Inferior parietal cortex (tissue), 1 donor: Measurements from ENCODE around the gene SP3.

ENCODE experiments used
- DNase-seq: peaks from one replicate; pipeline ENCODE4 v3.0.0-alpha.2; 2016; ENCODE audit errors: extremely low spot score

SP3 gene

DNA sequence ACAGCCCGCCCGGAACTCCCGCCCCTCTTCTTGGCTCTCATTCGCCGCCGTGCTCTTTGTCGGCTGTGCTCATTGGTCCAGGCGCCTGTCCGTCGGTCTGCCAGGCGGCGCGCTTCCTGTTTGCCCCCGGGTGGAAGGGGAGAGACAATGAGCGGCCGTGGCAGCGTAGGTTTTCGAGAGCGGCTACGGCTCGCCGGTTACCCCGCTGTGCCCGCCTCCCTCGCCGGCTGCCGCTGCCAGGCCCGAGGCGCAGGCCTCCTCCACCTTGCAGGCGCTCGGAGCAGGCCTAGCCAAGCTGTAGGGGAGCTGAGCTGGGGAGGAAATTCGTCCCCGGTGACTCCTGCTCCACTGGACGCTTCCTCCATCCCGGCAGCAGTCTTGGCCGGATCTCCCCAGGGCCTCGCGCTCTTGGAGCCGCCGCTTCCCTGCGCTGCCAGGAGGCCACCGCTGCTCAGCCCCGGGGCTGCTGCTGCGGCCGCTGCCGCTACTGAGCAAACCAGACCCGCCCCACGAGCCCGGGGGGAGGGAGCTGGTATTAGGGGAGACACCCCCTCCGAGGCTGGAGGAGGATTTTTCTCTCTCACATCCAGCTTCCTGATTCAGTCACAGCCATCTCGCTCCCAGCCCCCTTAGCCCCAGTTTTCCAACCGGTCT lies at the start of gene SP3:
Gene SP3 (minus strand): TSS at position 2 of the 654 bp plus-strand sequence. CDS start 202 bp downstream, outside the sequence.
- peak; percentile 95 for DNase-seq

DNA sequence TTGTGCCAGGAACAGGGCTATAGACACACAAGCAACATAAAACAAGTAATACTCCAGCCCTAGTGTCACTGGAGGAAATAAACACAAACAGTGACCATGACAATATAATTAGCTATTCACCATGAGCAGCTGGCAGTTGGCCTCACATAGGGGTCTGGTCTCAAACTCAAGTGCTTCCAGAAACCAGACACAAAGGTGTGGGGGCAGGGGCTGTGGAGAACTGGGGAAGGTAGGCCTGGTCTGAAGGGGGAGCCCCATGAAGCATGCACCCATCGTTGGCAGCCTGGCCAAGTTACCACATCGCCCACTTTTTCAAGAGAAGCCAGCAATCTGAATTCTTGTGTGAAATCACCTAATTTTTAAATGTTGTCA lies 49.5 kb upstream of the SP3 start:
- DNase-seq, result no peak

DNA sequence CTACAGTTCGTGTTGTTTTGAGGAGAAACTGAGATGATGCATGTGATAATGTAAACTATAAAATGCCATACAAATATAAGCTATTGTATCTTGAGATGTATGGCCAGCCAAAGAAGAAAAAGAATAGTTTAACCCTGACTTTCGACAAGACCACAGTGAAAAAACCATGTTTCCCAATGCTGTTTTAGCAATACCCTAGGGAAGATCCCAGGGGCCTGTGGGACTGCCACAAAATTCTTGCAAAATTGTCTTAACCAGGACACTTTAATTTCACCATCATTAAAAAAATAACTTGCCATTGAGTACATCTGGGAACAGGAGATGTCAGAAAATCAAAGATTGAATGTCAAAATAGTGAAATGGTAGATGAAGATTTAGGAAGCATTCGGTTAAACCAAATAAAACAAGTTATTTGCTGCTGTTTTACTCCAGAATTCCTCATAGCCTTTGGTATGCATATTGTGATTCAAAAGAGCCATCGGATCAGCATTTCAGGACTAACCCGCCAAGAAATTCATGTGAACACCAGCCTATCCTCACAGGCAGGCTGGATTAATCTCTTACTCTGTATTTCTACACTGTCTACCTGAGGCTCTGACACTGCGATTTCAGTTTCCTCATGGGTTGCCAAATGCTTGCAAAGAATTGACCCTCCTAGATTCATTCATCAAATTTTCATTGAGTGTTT lies 49.0 kb upstream of the SP3 start:
- no peak for DNase-seq

DNA sequence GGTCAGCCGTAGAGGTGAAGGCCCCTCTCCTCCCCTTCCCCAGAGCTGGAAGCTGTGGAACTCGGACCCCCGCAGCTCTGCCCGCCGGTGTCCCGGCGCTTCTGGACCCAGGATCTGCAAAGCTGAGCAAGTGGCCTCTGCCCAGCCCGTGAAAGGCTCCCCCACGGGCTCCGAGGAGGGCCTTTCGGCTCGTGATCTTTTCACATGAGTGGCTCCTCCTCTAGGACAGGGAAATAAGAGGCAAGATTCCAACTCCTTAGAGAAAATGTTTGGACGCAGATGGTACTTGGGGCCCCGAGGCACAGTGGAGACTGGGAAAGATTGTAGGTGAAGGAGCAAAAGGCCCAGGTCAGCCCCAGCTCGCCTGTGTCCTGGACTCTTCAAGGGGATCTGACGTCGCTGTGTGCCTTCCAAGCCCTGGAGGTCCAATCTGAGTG lies 48.2 kb upstream of the SP3 start:
- no peak for DNase-seq

DNA sequence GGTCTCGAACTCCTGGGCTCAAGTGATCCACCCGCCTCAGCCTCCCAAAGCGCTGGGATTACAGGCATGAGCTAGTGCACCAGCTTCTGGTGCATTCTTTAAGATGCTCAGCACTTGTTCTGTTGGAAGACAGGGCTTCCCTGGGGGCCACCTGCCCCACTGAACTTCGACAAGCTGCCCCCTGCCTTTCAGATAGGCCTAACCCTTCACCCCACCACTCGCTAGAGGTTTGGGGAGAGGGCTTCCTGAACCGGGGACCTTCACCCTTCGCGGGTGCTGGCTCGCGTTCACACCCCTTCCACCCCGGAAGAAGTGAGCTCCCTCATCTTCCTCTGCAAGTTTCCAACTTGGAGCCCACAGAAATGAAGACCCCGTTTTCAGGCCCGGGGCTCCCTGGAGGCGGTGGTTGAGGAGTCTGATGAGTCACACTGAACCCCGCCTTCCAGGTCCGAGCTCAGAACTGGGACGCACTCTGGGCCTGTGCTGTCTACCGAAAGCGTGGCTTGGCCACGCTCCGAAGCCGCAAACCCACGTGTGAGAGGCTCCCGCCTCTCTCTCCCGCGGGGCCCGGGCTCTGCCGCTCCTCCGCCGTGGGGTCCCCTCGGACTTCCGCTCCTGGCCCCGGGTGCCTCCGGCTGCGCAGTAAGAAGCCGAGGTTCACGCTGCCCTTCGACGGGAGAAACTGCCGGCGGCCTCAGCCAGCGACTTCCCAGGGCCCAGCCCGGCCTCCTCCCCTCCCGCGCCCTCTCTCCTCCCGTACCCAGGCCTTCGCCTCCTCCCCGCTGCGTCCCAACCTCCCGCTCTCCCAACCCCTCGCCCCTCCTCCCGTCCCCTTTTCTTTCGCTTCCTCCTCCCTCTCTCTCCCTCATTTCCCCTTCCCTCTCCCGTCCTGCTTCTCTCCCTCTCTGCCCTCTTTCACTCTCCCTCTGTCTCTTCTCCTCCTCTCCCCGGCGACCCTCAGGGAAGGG lies 47.5 kb upstream of the SP3 start:
- DNase-seq, result no peak

DNA sequence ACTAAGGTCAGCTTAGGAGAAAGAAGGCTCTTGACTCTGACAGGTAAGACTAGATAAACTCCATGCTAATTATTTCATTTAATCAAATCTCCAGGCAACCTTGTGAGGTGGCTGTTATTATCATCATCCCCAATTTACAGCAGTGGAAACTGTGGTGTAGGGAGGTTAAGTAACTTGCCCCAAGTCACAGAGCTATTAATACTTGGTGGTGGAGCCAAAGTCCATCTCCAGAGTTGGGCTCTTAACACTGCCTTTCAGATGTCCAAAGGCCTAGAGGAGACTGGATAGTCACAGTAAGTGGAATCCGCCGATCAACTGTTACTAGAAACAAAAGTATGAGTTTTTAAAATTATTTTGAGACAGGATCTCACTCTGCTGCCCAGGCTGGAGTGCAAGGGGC lies 46.6 kb upstream of the SP3 start:
- no peak for DNase-seq

DNA sequence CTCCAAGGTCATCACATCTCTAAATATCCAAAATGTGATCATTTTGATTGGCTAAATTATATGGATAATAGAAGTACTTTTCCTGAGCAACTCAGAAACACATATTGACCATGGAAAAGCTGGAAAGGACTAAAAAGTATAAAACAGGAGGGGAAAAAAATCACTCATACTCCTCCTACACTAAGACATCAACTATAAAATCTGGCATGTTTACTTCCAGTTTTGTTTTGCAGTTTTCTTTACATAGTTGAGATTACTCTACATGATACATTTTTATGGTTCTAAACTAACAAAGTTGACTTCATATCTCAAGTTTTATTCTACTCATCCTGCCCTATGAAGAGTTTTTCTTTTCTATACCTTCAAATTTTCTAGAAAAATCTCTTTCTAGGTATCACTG lies 46.0 kb upstream of the SP3 start:
- DNase-seq, result no peak

DNA sequence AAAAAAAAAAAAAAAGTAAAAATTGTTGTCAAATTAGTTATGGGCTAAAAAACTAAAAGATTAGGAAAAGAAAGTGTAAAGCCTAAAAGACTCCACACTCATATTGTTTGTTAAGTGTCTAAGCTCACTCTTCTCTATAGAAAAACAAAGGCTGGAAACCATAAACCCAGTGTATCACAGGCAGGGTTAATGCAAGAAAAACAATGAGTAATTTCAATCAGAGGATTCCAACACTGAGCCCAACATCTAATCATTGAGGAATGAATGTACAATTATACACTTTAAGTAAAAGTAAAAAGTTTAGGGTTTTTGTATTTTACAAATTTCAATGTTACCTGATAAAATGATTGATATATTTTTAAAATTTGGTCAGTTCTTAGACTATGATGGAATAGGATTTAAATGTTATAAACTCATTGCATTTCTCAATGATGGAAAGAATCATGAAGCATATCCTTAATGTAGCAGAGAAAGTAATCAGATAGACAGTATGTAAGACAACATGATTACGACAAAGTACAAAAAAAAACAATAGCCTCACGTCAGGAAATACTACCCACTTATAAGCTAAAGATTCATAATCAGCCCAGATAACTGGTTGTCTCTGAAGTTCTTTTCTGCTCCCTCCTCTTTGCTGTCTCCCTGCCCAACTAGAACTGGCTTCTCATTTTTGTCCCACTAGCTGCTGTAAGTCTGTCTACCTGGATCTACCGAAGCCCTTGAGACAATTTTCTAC lies 44.5 kb upstream of the SP3 start:
- no peak for DNase-seq

DNA sequence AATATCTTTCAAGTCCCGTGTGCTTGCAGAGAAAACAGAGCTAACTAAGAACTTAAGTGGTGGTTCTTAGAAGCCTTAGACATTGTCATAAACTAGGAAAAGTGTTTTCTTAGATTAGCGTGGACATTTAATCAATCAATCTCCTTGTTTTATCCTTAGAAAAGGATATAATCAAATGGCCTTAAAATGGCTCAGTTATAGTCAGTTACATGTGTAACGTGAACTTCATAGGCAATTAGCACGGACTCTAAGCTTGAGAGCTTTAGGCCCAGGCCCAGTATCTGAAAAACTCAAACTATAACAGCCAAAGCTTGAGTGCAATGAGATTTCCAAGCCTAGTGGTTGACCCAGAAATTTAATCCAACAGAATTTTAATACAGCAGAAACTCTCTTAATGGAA lies 43.5 kb upstream of the SP3 start:
- no peak for DNase-seq

DNA sequence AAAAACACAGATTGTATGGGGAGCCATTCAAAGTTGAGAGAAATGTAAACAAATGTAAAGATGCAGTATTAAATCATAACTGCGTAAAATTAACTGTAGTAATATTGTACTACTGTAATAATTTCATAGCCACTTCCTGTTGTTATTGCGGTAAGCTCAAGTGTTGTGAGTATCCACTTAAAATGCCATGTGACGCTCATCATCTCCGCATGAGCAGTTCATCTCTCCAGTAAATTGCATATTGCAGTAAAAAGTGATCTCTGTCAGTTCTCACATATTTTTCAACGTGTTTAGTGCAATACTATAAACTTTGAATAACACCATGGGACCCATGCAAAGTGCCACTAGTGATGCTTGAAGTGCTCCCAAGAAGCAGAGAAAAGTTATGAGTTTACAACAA lies 41.8 kb upstream of the SP3 start:
- no peak for DNase-seq

DNA sequence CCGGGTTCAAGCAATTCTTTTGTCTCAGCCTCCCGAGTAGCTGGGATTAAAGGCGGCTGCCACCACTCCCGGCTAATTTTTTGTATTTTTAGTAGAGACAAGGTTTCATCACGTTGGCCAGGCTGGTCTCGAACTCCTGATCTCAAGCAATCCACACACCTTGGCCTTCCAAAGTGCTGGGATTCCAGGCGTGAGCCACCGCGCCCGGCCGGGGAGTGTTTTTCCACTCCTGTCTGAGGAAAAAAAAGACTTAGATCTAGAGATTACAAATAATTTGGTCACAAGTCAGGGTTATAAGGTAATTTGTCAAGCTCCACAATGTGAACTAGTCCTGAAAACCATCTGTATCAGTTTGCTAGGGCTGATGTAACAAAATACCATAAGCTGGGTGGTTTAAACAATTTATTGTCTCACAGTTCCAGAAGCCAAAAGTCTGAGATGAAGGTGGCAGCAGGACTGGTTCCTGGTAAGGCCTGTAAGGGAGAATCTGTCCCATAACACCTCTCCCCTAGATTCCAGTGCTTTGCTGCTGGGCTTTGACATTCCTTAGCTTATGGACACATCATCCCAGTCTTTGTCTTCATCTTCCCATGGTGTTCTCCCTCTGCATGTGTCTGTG lies 40.7 kb upstream of the SP3 start:
- no peak for DNase-seq

DNA sequence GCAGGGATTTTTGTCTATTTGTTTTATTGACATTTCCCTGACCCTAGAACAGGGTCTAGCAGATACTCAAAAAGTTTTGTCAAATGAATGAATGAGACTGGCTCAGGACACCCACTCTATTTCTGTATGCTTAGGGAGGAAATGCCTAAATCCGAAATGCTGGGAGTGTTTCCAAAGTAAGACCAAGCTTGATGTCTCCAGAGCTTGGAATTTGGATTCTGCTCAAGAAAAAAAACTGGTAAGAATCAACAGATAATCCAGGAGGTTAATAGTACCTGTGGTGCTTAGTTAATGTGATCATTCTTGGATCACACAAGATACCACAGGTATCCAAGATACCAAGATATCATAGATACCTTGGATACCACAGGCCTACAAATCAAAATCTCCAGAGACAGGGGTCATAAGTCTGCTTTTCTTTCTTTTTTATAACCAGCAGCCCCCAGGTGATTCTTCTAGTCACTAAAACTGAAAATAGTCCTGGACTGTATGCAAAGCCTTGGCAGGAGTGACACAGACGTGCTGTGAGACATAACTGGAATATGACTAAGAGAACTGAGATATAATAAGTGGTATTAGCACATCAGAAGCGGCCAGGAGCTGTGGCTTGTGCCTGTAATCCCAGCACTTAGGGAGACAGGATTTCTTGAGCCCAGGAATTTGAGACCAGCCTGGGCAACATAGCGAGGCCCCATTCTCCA lies 39.9 kb upstream of the SP3 start:
- DNase-seq, result no peak

DNA sequence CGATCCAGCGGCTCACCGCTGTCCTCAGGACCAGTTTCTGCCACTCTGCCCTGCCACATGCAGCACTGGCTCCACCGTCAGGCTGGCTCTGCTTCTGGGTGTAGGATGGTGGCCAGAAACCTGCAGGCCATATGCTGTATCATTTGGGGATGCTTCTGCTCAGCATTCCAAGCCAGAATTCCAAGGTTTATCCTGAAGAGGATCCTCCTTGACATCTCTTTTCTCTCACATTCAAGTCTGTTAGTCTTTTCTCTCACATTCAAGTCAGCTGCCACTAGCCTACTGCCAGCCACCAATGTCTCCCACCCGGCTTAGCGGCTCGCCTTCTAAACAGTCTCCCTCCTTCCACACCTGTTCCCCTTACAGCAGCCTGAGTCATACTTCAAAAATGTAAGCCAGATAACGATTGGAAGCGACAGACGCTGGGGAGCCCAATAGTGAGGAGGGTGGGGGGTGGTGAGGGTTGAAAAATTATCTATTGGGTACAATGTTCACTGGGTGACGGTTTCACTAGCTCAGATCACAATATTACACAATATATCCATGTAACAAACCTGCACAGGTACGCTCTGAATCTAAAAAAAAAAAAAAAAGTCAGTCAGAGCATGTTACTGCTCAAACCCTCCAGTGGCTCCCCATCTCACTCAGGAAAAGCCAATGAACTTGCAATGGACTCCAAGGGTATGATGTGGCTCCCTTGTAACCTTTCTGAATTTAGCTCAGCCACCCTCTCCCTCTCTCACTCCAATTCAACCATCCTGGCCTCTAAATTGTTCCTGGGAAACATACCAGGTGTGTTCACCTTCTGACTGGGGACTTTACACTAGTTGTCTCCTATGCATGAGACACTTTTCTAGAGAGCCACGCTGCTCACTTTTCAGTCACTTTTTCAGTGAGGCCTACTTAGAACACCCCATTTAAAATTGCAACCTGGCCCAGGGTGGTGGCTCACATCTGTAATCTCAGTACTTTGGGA lies 38.8 kb upstream of the SP3 start:
- no peak for DNase-seq

DNA sequence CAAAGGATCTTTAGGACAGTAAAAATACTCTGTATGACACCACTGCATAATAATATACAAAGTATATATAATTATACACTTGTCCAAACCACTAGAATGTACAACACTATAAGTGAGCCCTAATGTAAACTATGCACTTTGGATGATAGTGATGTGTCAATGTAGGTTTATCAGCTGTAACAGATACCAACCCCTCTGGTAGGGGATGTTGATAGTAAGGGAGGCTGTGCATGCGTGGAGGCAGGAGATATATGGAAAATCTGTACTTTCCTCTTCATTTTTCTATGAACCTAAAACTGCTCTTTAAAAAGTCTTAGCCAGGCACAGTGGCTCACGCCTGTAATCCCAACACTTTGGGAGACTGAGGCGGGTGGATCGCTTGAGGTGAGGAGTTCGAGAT lies 37.5 kb upstream of the SP3 start:
- DNase-seq, result no peak

DNA sequence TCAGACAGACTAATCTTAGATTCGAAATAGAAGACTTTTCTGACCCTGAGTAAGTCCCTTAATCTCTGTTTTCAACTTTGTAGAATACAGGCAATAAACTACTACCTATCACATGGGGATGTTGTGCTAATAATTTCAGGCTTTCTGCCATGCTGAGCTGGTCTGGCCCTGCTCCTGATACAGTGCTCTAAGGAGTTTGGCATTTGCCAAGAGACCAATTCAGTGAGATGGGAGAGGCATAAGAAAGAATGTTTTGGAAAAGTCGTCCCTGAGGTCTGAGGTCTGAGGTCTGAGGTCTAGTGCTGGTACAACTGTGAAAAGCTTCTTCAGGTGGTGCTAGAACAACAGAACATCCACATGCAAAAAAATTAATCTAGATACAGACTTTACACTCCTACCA lies 35.9 kb upstream of the SP3 start:
- no peak for DNase-seq

DNA sequence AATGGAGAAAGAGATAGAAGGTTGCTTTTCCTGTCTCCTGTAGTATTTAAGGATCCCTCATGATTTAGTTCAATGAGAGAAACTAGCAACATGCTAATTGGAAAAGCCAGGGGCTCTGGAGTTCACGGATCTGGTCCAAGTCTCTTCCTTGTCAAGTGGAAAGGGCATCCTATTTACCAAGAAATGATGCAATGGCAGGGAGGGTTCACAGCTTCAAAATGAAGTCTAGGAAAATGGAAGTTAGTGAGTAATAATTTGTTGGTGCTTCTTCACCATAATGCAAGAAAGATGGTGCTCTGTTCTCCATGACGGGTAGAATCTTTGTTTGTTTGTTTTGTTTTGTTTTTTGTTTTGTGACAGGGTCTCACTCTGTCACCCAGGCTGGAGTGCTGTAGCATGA lies 34.6 kb upstream of the SP3 start:
- DNase-seq, result no peak

DNA sequence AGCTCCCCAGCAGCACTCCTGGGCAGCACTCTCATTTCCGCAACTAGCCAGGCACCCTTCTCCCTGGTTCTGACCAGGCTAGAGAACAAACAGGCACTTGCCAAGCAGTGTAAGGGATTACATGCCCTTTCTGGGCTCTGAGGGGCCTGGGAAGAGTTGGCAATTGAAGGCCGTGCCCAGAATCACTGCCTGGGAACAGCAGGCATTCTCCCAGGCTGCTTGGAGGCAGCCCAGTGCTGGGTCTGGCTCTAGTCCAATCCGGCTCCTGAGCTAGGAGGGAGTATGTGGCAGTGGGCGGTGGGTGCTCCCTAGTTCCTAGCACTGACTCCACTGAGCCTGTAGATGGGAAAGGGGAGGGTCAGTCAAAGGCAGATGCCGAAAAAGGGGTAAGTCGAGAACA lies 34.1 kb upstream of the SP3 start:
- DNase-seq, result no peak

DNA sequence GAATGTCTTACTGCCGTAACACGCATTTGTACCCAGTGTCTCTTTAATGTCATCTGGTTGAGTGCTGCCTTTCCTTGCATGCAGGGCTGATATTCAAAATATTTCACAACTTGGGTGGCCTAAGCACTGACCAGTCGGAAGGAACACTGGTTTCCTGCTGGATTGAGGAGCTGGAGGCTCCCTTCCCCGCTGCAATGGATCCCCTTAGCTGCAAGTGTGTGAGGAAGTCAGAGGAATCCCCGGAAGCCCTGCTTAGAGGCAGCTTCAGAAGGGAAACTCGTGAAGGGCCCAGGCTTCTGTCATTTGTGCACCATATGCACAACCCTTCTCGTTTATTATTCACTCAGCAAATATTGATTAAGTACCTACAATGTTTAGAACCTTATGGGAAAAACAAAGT lies 33.2 kb upstream of the SP3 start:
- DNase-seq, result no peak

DNA sequence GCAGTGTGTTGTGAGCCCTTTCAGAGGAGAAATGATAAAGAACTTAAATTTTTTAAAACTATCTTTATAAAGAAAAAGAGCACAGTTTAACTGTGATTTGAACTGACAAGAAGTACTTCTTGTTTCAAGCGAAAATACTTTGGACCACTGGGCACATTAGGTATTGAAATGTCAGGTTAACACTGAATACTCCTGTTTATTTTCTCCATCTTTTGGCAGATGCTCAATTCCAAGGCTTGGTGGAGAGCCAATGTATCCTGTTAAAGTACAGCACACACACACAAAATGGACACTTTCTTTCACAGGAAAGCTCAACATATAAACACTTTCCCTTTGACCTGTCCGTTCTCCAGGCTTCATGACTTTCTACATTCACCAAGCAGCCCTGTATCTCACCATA lies 32.6 kb upstream of the SP3 start:
- DNase-seq, result no peak

DNA sequence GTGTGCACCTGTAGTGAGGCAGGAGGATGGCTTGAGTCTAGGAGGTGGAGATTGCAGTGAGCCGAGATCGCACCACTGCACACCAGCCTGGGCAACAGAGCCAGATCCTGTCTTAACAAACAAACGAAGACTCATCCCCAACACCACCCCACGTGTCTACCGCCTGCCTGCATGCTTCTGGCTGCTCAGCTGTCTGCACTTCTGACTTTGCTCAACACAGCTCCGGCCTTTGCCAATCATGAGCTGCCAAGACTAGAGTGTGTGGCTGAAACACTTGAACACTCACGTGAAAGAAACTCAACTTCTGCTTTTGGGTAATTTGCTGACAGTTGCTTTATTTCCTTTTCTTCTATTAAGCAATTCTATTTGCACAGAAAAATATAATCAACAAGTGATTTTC lies 32.1 kb upstream of the SP3 start:
- no peak for DNase-seq
